ENCODE data around the gene PZP. TPM values are rescaled to one million over a fixed set of nuclear protein-coding genes. Genes with fewer than 3 reads are reported as not detected.
A peak's percentile ranks its signal among the peaks of the same experiment; 100 is the strongest.

PZP gene
- total RNA-seq, 1 experiment from 2014 or later = not detected

GRCh38 chr12:9237286-9237685 is 29.1 kb upstream of the PZP start:
- Mint-ChIP-seq H3K27ac (ENCODE audit: low read depth, unreplicated experiment) (no peak overlapping the region), H3K4me1 (ENCODE audit: insufficient read depth, unreplicated experiment) (no peaks in the 10 kb centered on the region)

GRCh38 chr12:9235519-9235918 is 27.3 kb upstream of the PZP start:
- intact Hi-C loops (cut with micrococcal nuclease) = no loop called here
- Mint-ChIP-seq H3K4me1 (ENCODE audit: insufficient read depth, unreplicated experiment) (no peaks in the 10 kb centered on the region), H3K9me3 (ENCODE audit: unreplicated experiment) (peaks cover 7% of the 10 kb centered on the region), H3K36me3 (ENCODE audit: insufficient read depth, unreplicated experiment) (no peaks in the 10 kb centered on the region), H3K27me3 (ENCODE audit: insufficient read depth, unreplicated experiment) (peaks cover 29% of the 10 kb centered on the region), H3K27ac (ENCODE audit: low read depth, unreplicated experiment) (no peak overlapping the region), H3K4me3 (ENCODE audit: unreplicated experiment) (no peak overlapping the region)
- CTCF ChIA-PET = interaction anchor here (1.4 kb wide), 1 partner anchor 11 kb away, joined by 4 read pairs; no protein-coding TSS in a partner anchor
- BruUV-seq (replicated peaks) = no TSS peak
- no peak for DNase-seq (ENCODE audit: unreplicated experiment)
- no peak for TF ChIP-seq CTCF (IDR thresholded peaks at IDR 0.05; ENCODE audit: unreplicated experiment)
- POLR2A ChIA-PET = interaction anchor here (1.1 kb wide), 1 partner anchor 171 kb away, joined by 3 read pairs; no protein-coding TSS in a partner anchor

More at GRCh38 chr12:9237286-9237685, 29.1 kb upstream of the PZP start:
- BruUV-seq (replicated peaks) = no TSS peak
- ChIA-PET POLR2A (interaction anchor here (1.0 kb wide), 1 partner anchor 475 kb away, joined by 3 read pairs; no protein-coding TSS in a partner anchor), CTCF (no interaction called here)
- DNase-seq (ENCODE audit: unreplicated experiment) = peak; percentile 62
- Mint-ChIP-seq H3K36me3 (ENCODE audit: insufficient read depth, unreplicated experiment) (no peaks in the 10 kb centered on the region), H3K27me3 (ENCODE audit: insufficient read depth, unreplicated experiment) (peaks cover 29% of the 10 kb centered on the region), H3K9me3 (ENCODE audit: unreplicated experiment) (peaks cover 7% of the 10 kb centered on the region), H3K4me3 (ENCODE audit: unreplicated experiment) (no peak overlapping the region)
- intact Hi-C loops (cut with micrococcal nuclease) = no loop called here
- no peak for TF ChIP-seq CTCF (IDR thresholded peaks at IDR 0.05; ENCODE audit: unreplicated experiment)

- Mint-ChIP-seq H3K4me1 (ENCODE audit: insufficient read depth, unreplicated experiment) (no peaks in the 10 kb centered on the region), H3K27ac (ENCODE audit: low read depth, unreplicated experiment) (no peak overlapping the region), H3K4me3 (ENCODE audit: unreplicated experiment) (no peak overlapping the region), H3K27me3 (ENCODE audit: insufficient read depth, unreplicated experiment) (no peaks in the 10 kb centered on the region), H3K9me3 (ENCODE audit: unreplicated experiment) (peaks cover 8% of the 10 kb centered on the region), H3K36me3 (ENCODE audit: insufficient read depth, unreplicated experiment) (peaks cover 13% of the 10 kb centered on the region)
- intact Hi-C loops (cut with micrococcal nuclease) = no loop called here
- POLR2A ChIA-PET = no interaction called here
- no peak for TF ChIP-seq CTCF (IDR thresholded peaks at IDR 0.05; ENCODE audit: unreplicated experiment)
- BruUV-seq (replicated peaks) = no TSS peak
- no peak for DNase-seq (ENCODE audit: unreplicated experiment)
- CTCF ChIA-PET = interaction anchor here (0.6 kb wide), 1 partner anchor 164 kb away, joined by 3 read pairs; no protein-coding TSS in a partner anchor
Observed at GRCh38 chr12:9227950-9228349, 19.8 kb upstream of the PZP start.

- H3K27me3 Mint-ChIP-seq (ENCODE audit: insufficient read depth, unreplicated experiment) = no peaks in the 10 kb centered on the region
- DNase-seq (ENCODE audit: unreplicated experiment) = peak; percentile 5
- peak overlapping the region; percentile 63 for H3K27ac Mint-ChIP-seq (ENCODE audit: low read depth, unreplicated experiment)
- TF ChIP-seq CTCF (IDR thresholded peaks at IDR 0.05; ENCODE audit: unreplicated experiment) = no peak
- CTCF ChIA-PET = no interaction called here
- H3K9me3 Mint-ChIP-seq (ENCODE audit: unreplicated experiment) = peaks cover 8% of the 10 kb centered on the region
- H3K4me3 Mint-ChIP-seq (ENCODE audit: unreplicated experiment) = no peak overlapping the region
- POLR2A ChIA-PET = interaction anchor here (1.2 kb wide), 1 partner anchor 34 kb away, joined by 5 read pairs; no protein-coding TSS in a partner anchor
- H3K4me1 Mint-ChIP-seq (ENCODE audit: insufficient read depth, unreplicated experiment) = peaks cover 13% of the 10 kb centered on the region
- H3K36me3 Mint-ChIP-seq (ENCODE audit: insufficient read depth, unreplicated experiment) = peaks cover 14% of the 10 kb centered on the region
- no TSS peak for BruUV-seq (replicated peaks)
- intact Hi-C loops (cut with micrococcal nuclease) = no loop called here
Observed at GRCh38 chr12:9223830-9224229, 15.6 kb upstream of the PZP start.
